Stimulated activated CD4-positive, alpha-beta T cell treated with anti-CD3 and anti-CD28 coated beads, TNF-alpha, amount 100 ng/mL, for 4 hours (primary cell): ENCODE measurements around the gene DNM3.
"Not testable (repeated sequence)": the region's sequence is repeated elsewhere in the genome, so short reads cannot be mapped to it uniquely, and the experiment has no call there.

Source experiments
- DNase-seq, 3 experiments: peaks; one replicate each; pipeline ENCODE4 v3.0.0-alpha.2; 2020; ENCODE audit warnings: low read depth in 3 of 3

Gene DNM3

DNA sequence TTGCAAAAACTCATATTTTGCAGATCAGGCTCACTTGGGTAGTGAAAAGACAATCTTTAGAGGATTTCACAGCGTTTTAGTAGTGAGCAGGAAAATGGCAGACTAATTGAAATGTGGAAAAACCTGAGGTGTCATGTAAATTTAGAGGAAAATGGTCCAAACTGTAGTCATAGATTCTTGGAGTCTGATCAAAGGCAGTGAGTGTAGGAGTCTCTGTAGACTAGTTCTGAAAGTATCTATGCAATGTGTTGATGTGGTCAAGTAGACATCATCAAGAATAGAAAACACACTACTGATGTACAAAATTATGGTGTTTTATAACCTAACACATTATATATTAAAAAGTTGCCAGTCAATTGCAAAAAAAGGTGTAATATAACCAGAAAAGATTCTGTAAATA lies 436.0 kb downstream of the DNM3 start:
- no peak for DNase-seq

DNA sequence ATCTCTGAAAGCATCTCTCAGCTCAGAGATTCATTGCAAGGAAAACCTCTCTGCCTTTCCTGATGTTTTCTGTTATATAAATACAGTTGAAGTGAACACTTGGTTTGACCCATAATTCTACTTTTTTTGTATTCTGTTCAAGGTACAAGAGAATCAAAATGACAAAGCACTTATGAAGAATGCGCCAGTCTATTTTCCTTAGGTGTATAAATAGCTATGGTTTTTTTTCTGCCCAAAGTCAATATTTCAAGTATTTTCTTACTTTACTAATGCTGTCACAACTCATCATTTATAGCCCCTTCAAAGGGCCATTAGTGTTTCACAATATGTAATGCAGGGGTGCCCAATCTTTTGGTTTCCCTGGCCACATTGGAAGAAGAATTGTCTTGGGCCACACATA lies 436.7 kb downstream of the DNM3 start:
- DNase-seq, result no peak

- DNase-seq, result no peak
Measured at GRCh38 chr1:172278478-172278877, 437.2 kb downstream of the DNM3 start.

GRCh38 chr1:172279939-172280636 lies 438.8 kb downstream of the DNM3 start:
- DNase-seq, result no peak

- DNase-seq, result no peak
Measured at GRCh38 chr1:172283766-172284165, 442.5 kb downstream of the DNM3 start.

GRCh38 chr1:172286629-172287076 lies 445.4 kb downstream of the DNM3 start:
- no peak for DNase-seq

- no peak for DNase-seq
Measured at GRCh38 chr1:172287208-172287607, 445.9 kb downstream of the DNM3 start.

- DNase-seq, result no peak
Measured at GRCh38 chr1:172288581-172288980, 447.3 kb downstream of the DNM3 start.

DNA sequence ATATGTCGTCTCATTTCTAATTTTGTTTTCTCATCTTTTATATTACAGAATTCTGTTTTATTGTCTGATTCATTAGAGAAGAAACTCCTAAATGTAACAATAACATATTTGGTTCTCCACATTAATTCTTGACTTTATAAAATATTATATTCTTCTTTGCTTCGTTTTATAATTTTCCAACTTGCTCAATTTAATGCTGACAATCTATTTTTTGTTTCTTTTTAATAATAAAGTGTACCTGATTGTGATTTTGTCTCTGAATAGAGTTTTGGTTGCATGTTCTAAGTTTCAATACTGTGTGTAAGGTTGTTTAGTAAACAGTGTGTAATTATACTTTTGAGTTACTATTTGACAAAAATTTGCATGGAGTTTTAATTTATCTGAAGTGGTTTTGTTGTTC lies 448.1 kb downstream of the DNM3 start:
- no peak for DNase-seq

DNA sequence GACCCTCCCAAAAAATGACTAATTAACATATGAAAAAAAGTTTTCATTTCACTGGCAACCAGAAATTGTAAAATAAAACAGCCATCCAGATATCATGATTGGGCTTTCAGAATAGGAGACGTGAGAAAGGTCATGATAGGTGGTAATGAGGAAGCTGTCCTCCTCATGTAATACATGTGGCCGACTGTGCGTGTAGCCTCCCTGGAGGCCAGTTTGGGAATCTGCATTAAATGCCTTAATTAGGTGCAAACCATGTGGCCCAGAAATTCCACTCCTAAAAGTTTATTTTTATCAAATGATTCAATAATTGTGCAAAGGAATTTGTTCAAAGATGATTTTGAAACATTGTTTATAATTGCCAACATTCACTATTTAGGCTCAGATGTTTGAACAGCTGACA lies 451.5 kb downstream of the DNM3 start:
- no peak for DNase-seq

DNA sequence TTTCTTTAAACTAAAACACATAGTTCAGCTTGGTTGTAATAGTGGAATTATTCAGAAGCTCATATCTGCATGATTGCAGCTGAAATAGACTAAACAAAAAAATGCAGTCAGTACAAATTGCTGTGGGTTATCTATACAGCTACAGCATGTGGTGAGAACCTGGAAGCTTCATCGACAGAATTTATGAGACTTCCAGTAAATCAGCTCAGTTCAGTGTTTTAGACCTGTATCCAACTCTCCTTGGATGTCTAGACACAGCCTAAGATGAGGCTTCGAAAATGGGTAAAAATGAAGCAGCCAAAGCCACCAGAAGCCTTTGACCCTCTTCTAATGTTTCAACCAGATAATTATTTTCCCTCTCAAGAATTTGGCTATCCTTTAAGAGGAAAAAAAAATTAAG lies 452.1 kb downstream of the DNM3 start:
- no peak for DNase-seq

- DNase-seq, result no peak
Measured at GRCh38 chr1:172298141-172298540, 456.8 kb downstream of the DNM3 start.

DNA sequence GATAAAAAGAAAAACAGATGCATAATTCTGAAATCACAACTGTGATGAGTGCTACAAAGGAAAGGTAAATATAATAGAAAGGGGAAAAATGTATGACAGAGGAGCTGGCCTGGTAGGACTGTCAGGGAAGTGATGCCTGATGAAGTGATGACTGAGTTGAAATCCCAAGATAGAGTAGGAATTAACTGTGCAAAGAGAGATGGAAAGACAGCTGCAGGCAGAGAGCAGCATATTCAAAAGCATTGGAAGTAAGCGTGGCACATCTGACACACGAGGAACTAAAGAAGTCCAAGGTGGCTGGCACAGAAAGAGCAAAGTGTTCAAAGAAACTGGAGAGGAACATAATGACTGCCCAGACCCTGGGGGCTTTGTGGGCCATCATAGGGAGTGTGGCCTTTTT lies 457.6 kb downstream of the DNM3 start:
- no peak for DNase-seq

GRCh38 chr1:172299515-172299914 lies 458.2 kb downstream of the DNM3 start:
- DNase-seq, result no peak

GRCh38 chr1:172307508-172307907 lies 466.2 kb downstream of the DNM3 start:
- DNase-seq, result not testable (repeated sequence)

- no peak for DNase-seq
Measured at GRCh38 chr1:172308142-172308541, 466.8 kb downstream of the DNM3 start.

- DNase-seq, result no peak
Measured at GRCh38 chr1:172308577-172308976, 467.3 kb downstream of the DNM3 start.

DNA sequence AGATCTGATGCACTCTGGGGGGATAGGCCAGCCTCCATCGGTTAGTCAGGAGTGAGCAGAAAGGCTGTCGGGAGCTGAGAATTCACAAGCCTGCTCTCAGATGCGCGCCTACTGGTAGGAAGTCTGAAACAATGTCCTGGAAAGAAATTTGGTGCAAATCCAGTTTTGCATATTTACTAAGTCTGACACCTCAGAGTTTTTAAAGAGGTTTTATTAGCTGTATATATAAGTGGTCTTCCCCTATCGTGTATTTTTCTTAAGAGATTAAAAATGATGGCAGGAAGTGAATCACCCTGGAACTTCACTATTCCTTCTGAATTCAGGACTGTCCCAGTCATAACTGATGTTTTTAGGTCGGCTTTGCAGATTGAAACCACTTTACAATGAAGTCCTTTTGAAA lies 479.4 kb downstream of the DNM3 start:
- DNase-seq, result no peak

GRCh38 chr1:172321451-172321850 lies 480.2 kb downstream of the DNM3 start:
- DNase-seq, result no peak

DNA sequence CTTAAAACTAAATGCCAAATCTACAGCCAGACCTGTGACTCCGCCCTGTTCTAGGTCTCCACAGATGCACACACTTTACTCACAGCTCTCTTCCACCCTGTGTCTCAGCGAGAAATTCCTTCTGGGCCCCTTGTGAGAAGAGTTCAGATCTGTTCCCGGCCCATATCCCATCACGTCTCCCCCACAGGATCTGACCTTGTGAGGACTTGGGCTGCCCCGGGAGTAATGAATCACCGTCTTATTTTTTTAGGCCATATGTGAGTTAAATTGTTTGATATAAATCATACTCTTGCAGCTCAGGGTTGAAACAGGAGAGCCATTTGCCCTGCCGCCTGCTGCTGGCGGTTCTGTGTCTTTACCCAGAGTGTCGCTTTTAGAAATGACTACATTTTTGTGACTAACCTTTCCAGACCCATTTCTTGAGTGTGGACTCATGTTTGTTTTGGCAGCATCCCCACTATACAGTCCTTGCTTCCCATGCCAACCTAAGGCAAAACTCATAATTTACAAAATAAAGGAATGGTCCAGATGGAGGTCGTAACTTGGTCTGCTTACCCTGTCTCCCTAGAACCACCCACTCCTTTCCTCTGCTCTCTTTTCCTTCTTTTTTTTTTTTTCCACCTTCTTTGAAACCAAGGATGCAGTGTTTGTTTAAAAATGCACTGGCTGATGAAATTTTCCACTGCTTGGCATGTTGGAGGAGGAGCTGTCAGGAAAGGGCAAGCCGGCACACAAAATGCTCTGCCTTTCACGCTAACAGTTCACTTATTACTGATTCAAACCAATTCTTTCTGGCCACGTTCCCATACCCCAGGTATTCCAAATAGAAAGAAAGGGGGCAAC lies 481.1 kb downstream of the DNM3 start:
- DNase-seq, result no peak

DNA sequence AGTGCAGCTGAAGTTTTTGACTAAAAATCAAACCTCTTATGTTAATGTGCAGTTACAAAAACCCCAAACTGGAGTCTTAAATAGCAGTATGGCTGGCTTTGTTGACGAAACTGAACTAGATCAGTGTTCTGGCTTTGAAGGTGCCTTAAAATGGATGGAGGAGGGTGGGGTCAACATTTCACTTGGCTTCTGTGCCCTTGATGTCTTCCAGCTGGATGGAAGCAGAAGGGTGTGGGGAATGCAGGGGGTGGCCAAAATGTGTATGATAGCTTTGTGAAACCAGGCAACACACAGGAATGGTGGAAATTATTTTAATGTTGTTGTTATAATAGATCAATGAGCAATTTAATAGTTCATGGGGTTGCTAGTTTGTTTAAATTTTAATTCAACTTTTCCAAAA lies 482.4 kb downstream of the DNM3 start:
- no peak for DNase-seq

- no peak for DNase-seq
Measured at GRCh38 chr1:172324086-172324485, 482.8 kb downstream of the DNM3 start.

- no peak for DNase-seq
Measured at GRCh38 chr1:172324761-172325160, 483.5 kb downstream of the DNM3 start.
